Mesenchymal stem cell (in vitro differentiated cells and primary cell): ENCODE measurements around the gene NEDD9.

Source experiments
- DNase-seq: peaks from one replicate; pipeline ENCODE4 v3.0.0-alpha.2; 2013
- H2AFZ ChIP-seq: one replicate; pipeline ENCODE4 v1.6.1; 2013; ENCODE audit warnings: low read depth, mild to moderate bottlenecking, control low read depth, inconsistent platforms, low read length, moderate library complexity
- H2AK5ac ChIP-seq: 2 replicates; pipeline ENCODE4 v1.6.1; 2013; ENCODE audit warnings: low read length, moderate library complexity, mild to moderate bottlenecking, inconsistent platforms; ENCODE audit not compliant: severe bottlenecking
- H2BK120ac ChIP-seq: one replicate; pipeline ENCODE4 v1.6.1; 2013; ENCODE audit warnings: low read depth, mild to moderate bottlenecking, inconsistent platforms, low read length, moderate library complexity
- H2BK12ac ChIP-seq, 2 experiments: one replicate each; pipeline ENCODE4 v1.6.1; 2013; ENCODE audit warnings: inconsistent platforms in 2 of 2, low read length in 2 of 2, mild to moderate bottlenecking in 2 of 2, moderate library complexity in 2 of 2, control low read depth in 1 of 2
- H2BK15ac ChIP-seq: one replicate; pipeline ENCODE4 v1.6.1; 2013; ENCODE audit warnings: mild to moderate bottlenecking, low read depth, inconsistent platforms; ENCODE audit not compliant: poor library complexity, severe bottlenecking
- H2BK5ac ChIP-seq: 2 replicates; pipeline ENCODE4 v1.6.1; 2013; ENCODE audit warnings: low read depth, mild to moderate bottlenecking, low read length, control low read depth, inconsistent platforms; ENCODE audit not compliant: poor library complexity, severe bottlenecking
- H3K14ac ChIP-seq, 2 experiments: one replicate each; pipeline ENCODE4 v1.6.1; 2013; ENCODE audit warnings: inconsistent platforms in 2 of 2, low read length in 2 of 2, control low read depth in 1 of 2, mild to moderate bottlenecking in 1 of 2, moderate library complexity in 1 of 2
- H3K18ac ChIP-seq, 2 experiments: one replicate each; pipeline ENCODE4 v1.6.1; 2013; ENCODE audit warnings: inconsistent platforms in 2 of 2, low read length in 2 of 2, control low read depth in 1 of 2, low read depth in 1 of 2, mild to moderate bottlenecking in 1 of 2
- H3K23ac ChIP-seq, 2 experiments: one replicate each; pipeline ENCODE4 v1.6.1; 2013; ENCODE audit warnings: inconsistent platforms in 2 of 2, low read length in 2 of 2, mild to moderate bottlenecking in 2 of 2, moderate library complexity in 2 of 2, control low read depth in 1 of 2
- H3K27ac ChIP-seq: 2 replicates; pipeline ENCODE4 v1.5.1; 2013; ENCODE audit warnings: mild to moderate bottlenecking, moderate library complexity, low read length, control low read depth, inconsistent platforms; ENCODE audit not compliant: poor library complexity, severe bottlenecking
- H3K27me3 ChIP-seq, 2 experiments: 2 replicates each; pipeline versions ENCODE4 v1.6.1 to v1.7.0; 2013; ENCODE audit warnings: low read length in 2 of 2, mild to moderate bottlenecking in 2 of 2, moderate library complexity in 2 of 2, control low read depth in 1 of 2, inconsistent platforms in 1 of 2; ENCODE audit not compliant: control insufficient read depth in 1 of 2, insufficient read depth in 1 of 2
- H3K36me3 ChIP-seq, 2 experiments: 2 replicates each; pipeline versions ENCODE4 v1.6.1 to v1.7.0; 2013; ENCODE audit warnings: low read length in 2 of 2, control low read depth in 1 of 2, inconsistent platforms in 1 of 2, low read depth in 1 of 2, mild to moderate bottlenecking in 1 of 2; ENCODE audit not compliant: insufficient read depth in 2 of 2, control insufficient read depth in 1 of 2
- H3K4ac ChIP-seq, 2 experiments: one replicate each; pipeline ENCODE4 v1.6.1; 2013; ENCODE audit warnings: inconsistent platforms in 2 of 2, low read length in 2 of 2, mild to moderate bottlenecking in 2 of 2, moderate library complexity in 2 of 2, control low read depth in 1 of 2, low read depth in 1 of 2
- H3K4me1 ChIP-seq: 2 replicates; pipeline ENCODE4 v1.6.1; 2013; ENCODE audit warnings: low read depth, low read length, control low read depth; ENCODE audit not compliant: control insufficient read depth, insufficient read depth
- H3K4me2 ChIP-seq: 2 replicates; pipeline ENCODE4 v1.6.1; 2013; ENCODE audit warnings: low read length, mild to moderate bottlenecking, inconsistent platforms; ENCODE audit not compliant: poor library complexity, severe bottlenecking
- H3K4me3 ChIP-seq, 2 experiments: 2 replicates each; pipeline versions ENCODE4 v1.5.1 to v1.7.0; 2013; ENCODE audit warnings: low read length in 2 of 2, mild to moderate bottlenecking in 2 of 2, control low read depth in 1 of 2, low read depth in 1 of 2; ENCODE audit not compliant: insufficient read depth in 1 of 2
- H3K79me1 ChIP-seq: replicated peaks from 2 replicates; pipeline ENCODE4 v1.6.1; 2013; ENCODE audit warnings: mild to moderate bottlenecking, control low read depth, low read length, inconsistent platforms; ENCODE audit not compliant: poor library complexity, severe bottlenecking
- H3K9ac ChIP-seq: 2 replicates; pipeline ENCODE4 v1.7.0; 2013; ENCODE audit warnings: mild to moderate bottlenecking, low read length, moderate library complexity
- H3K9me3 ChIP-seq: 2 replicates; pipeline ENCODE4 v1.7.0; 2013; ENCODE audit warnings: mild to moderate bottlenecking, low read length; ENCODE audit not compliant: control insufficient read depth
- H4K8ac ChIP-seq: one replicate; pipeline ENCODE4 v1.6.1; 2013; ENCODE audit warnings: inconsistent platforms, mild to moderate bottlenecking, low read length, moderate library complexity
- H4K91ac ChIP-seq: one replicate; pipeline ENCODE4 v1.6.1; 2013; ENCODE audit warnings: mild to moderate bottlenecking, low read length, inconsistent platforms
- WGBS: methylation state at CpG from one replicate; pipeline ENCODE4 v1.1.7; 2013; ENCODE audit warnings: mixed read lengths; 5-methylcytosine and 5-hydroxymethylcytosine counted together

Gene NEDD9

DNA sequence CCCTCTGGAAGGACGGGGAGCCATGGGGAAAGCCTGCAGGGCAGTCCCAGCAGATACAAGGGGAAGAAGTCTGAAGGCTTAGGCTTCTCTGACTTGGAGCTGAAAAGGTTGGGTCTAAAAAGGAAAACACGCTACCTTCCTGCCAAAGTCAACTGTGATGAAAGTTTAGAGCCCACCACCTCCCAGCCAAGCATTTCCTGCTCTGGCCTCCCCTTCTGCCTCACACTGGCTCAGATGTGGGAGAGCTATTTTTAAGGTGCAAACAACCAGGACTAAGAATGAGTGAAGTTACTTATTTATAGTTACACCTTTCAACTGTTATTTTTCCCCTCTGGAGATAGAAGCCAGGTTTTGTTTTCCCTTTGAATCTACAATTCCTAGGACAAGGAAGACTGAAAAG, 21.2 kb downstream of the NEDD9 start:
- Histone ChIP-seq H3K4ac (no peak overlapping the region), H3K23ac (no peak overlapping the region), H3K9me3 (no peaks in the 10 kb centered on the region), H2BK120ac (no peak overlapping the region), H2AFZ (no peak overlapping the region), H3K18ac (no peak overlapping the region), H3K4me2 (no peak overlapping the region), H3K4me3 (no peak overlapping the region), H3K4me1 (peaks cover 14% of the 10 kb centered on the region), H4K8ac (no peak overlapping the region), H3K27ac (no peak overlapping the region), H2BK15ac (no peak overlapping the region), H4K91ac (no peak overlapping the region), H3K14ac (no peak overlapping the region), H2AK5ac (no peak overlapping the region), H3K27me3 (no peaks in the 10 kb centered on the region), H3K36me3 (peaks cover 0 to 30% of the 10 kb centered on the region in 2 experiments), H3K9ac (no peak overlapping the region), H2BK5ac (no peak overlapping the region), H2BK12ac (no peak overlapping the region), H3K79me1 (peaks cover 35% of the 10 kb centered on the region)
- 92% methylated on average over 1 of the region's 2 CpGs for WGBS
- DNase-seq, result no peak

DNA sequence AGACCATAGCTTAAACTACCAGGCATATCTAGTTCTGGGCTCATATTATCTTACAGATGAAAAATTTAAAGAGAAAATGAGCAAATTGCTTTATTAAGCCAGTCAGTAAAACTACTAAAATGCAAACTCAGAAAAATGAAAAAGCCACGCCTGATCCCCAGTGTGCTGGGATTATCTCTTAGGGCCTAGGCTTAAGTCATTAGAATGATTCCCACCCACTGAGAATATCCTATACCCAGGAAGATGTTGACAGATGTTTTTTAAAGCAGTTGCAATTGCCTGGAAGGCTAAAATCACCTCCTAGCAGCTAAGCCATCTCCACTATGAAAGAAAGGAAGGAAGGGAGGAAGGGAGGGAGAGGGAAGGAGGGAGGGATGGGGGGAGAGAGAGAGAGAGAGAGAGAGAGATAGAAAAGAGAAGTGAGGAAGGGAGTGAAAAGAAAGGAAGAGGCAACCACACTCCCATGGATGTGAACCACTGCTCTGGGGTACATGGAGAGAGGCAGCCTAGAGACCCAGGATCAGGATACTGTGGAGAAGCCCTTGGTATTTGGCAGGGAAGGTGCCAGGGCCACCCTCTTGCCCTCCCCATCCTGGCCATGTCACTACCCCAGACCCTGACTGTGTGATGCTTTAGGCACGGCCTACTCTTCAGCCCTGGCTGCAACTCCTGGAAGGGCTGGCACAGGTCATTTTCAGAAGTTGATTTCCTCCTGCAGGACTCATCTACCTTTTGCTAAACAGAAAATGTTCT, 21.9 kb downstream of the NEDD9 start:
- Histone ChIP-seq H3K79me1 (peaks cover 31% of the 10 kb centered on the region), H2BK12ac (peak overlapping the region in 1 of 2 experiments; percentile 29), H3K36me3 (peaks cover 0 to 30% of the 10 kb centered on the region in 2 experiments), H3K27ac (no peak overlapping the region), H2AFZ (no peak overlapping the region), H3K23ac (no peak overlapping the region), H3K4ac (no peak overlapping the region), H3K4me1 (peaks cover 10% of the 10 kb centered on the region), H3K4me2 (no peak overlapping the region), H3K4me3 (no peak overlapping the region), H2BK120ac (no peak overlapping the region), H3K14ac (no peak overlapping the region), H3K9ac (no peak overlapping the region), H4K8ac (peak overlapping the region; percentile 1), H3K9me3 (no peaks in the 10 kb centered on the region), H2BK5ac (no peak overlapping the region), H4K91ac (no peak overlapping the region), H2AK5ac (no peak overlapping the region), H2BK15ac (no peak overlapping the region), H3K27me3 (no peaks in the 10 kb centered on the region), H3K18ac (peak overlapping the region in 1 of 2 experiments; percentile 10)
- 100% methylated on average over 1 of the region's 2 CpGs for WGBS
- no peak for DNase-seq

DNA sequence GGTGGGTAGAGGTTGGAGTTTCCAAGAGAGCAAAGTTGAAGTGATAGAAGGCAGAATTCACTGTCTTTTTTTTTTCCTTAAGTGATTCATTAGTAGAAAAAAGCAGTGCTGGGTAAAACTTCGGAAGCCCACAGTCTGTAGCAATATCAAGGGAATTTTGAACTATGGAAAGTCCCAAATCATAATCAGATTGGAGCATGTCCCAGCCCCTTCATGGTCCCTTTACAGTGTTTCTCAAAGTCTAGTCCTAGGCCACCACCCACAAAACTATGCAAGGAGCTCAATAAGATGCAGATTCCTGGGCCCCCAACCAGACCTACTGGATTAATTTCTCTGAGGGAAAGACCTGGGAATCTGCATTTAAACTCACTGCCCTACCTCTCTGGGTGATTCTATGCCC, 22.6 kb downstream of the NEDD9 start:
- peak; percentile 81 for DNase-seq
- Histone ChIP-seq H2BK15ac (no peak overlapping the region), H3K27me3 (no peaks in the 10 kb centered on the region), H3K79me1 (peaks cover 30% of the 10 kb centered on the region), H3K9me3 (no peaks in the 10 kb centered on the region), H2BK5ac (no peak overlapping the region), H3K4me2 (no peak overlapping the region), H3K4ac (no peak overlapping the region), H4K8ac (no peak overlapping the region), H3K4me3 (no peak overlapping the region), H3K14ac (no peak overlapping the region), H2AFZ (no peak overlapping the region), H3K4me1 (peaks cover 9% of the 10 kb centered on the region), H3K18ac (no peak overlapping the region), H2AK5ac (no peak overlapping the region), H2BK120ac (no peak overlapping the region), H3K23ac (no peak overlapping the region), H2BK12ac (no peak overlapping the region), H3K36me3 (peaks cover 0 to 29% of the 10 kb centered on the region in 2 experiments), H3K27ac (no peak overlapping the region), H4K91ac (no peak overlapping the region), H3K9ac (no peak overlapping the region)
- 83% methylated on average over 1 of the region's 1 CpG for WGBS

DNA sequence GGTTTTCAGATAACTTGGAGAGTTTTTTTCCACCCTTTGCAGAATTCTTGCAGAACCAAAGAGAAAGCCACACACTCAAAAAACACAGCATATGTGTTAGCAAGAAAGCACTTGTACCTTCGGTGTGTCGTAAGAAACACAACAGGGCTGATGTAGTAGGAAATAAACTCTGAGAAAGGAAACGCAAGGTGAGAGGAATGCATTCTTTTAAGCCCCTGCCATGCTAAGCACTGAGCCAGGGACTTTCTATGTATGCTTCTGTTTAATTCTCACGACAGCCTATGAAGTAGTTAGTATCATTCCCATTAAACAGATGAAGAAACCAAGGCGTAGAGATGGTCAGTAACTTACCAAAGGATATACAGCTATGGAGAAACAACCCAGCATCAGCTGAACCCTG, 23.1 kb downstream of the NEDD9 start:
- no peak overlapping the region for H3K18ac ChIP-seq
- no peak overlapping the region for H2BK12ac ChIP-seq
- no peak overlapping the region for H3K4ac ChIP-seq
- H3K14ac ChIP-seq, result no peak overlapping the region
- H3K4me2 ChIP-seq, result no peak overlapping the region
- no peak overlapping the region for H2AK5ac ChIP-seq
- no peaks in the 10 kb centered on the region for H3K9me3 ChIP-seq
- H3K79me1 ChIP-seq, result peaks cover 29% of the 10 kb centered on the region
- no peak for DNase-seq
- H2AFZ ChIP-seq, result no peak overlapping the region
- no peak overlapping the region for H2BK15ac ChIP-seq
- H3K9ac ChIP-seq, result no peak overlapping the region
- H3K4me3 ChIP-seq, result no peak overlapping the region
- no peaks in the 10 kb centered on the region for H3K27me3 ChIP-seq
- no peak overlapping the region for H2BK5ac ChIP-seq
- H3K36me3 ChIP-seq, result peaks cover 0 to 25% of the 10 kb centered on the region in 2 experiments
- H3K23ac ChIP-seq, result no peak overlapping the region
- H4K8ac ChIP-seq, result no peak overlapping the region
- no peak overlapping the region for H3K27ac ChIP-seq
- no peak overlapping the region for H2BK120ac ChIP-seq
- peaks cover 8% of the 10 kb centered on the region for H3K4me1 ChIP-seq
- H4K91ac ChIP-seq, result no peak overlapping the region
- 91% methylated on average over 4 of the region's 5 CpGs for WGBS
